GM20431 (cell line): Measurements from ENCODE around the gene RFESD.

Experiments used
- in situ Hi-C: fragments of 300-500 bp; cut with MseI, MboI; formaldehyde crosslinking; loops from one replicate; pipeline ENCODE4 v1.15.0; 2020; ENCODE audit warnings: low sequenced_read_pairs; ENCODE audit not compliant: unreplicated experiment

The RFESD gene

GRCh38 chr5:95646569-95647431, at the start of gene RFESD:
Gene RFESD, plus strand, starts transcription at chr5:95646777. Its CDS starts 5,495 bp downstream, at chr5:95652272.
- in situ Hi-C loops: loop anchor here (25.0 kb wide), 1 partner anchor 191 kb away; no protein-coding TSS in a partner anchor

GRCh38 chr5:95599252-95599651, 47.3 kb upstream of the RFESD start:
- in situ Hi-C loops: no loop called here

GRCh38 chr5:95600557-95600956, 46.0 kb upstream of the RFESD start:
- in situ Hi-C loops: no loop called here

- in situ Hi-C loops: no loop called here
Measured at GRCh38 chr5:95605786-95606185, 40.8 kb upstream of the RFESD start.

- in situ Hi-C loops: no loop called here
Measured at GRCh38 chr5:95606419-95606818, 40.2 kb upstream of the RFESD start.

GRCh38 chr5:95609711-95610110, 36.9 kb upstream of the RFESD start:
- in situ Hi-C loops: no loop called here

- in situ Hi-C loops: no loop called here
Measured at GRCh38 chr5:95610546-95610945, 36.0 kb upstream of the RFESD start.

GRCh38 chr5:95611396-95611795, 35.2 kb upstream of the RFESD start:
- in situ Hi-C loops: no loop called here

- in situ Hi-C loops: no loop called here
Measured at GRCh38 chr5:95613514-95613913, 33.1 kb upstream of the RFESD start.

- in situ Hi-C loops: no loop called here
Measured at GRCh38 chr5:95615164-95615467, 31.5 kb upstream of the RFESD start.

GRCh38 chr5:95617057-95617456, 29.5 kb upstream of the RFESD start:
- in situ Hi-C loops: no loop called here

- in situ Hi-C loops: no loop called here
Measured at GRCh38 chr5:95619096-95619495, 27.5 kb upstream of the RFESD start.

GRCh38 chr5:95619514-95620029, 27.0 kb upstream of the RFESD start:
- in situ Hi-C loops: no loop called here

- in situ Hi-C loops: no loop called here
Measured at GRCh38 chr5:95620030-95620869, 26.3 kb upstream of the RFESD start, which contains the start of gene GPR150. Gene GPR150, plus strand, starts transcription at chr5:95620087. Its CDS starts 189 bp downstream, at chr5:95620276.

- in situ Hi-C loops: no loop called here
Measured at GRCh38 chr5:95620870-95621838, 25.4 kb upstream of the RFESD start.

- in situ Hi-C loops: no loop called here
Measured at GRCh38 chr5:95621839-95622629, 24.5 kb upstream of the RFESD start.

- in situ Hi-C loops: no loop called here
Measured at GRCh38 chr5:95623706-95624105, 22.9 kb upstream of the RFESD start.

- in situ Hi-C loops: no loop called here
Measured at GRCh38 chr5:95624368-95624767, 22.2 kb upstream of the RFESD start.

GRCh38 chr5:95626701-95627100, 19.9 kb upstream of the RFESD start:
- in situ Hi-C loops: loop anchor here (25.0 kb wide), 1 partner anchor 211 kb away; no protein-coding TSS in a partner anchor
